Type B pancreatic cell (in vitro differentiated cells): ENCODE measurements around the gene HP. TPM values are rescaled to one million over a fixed set of nuclear protein-coding genes. Genes with fewer than 3 reads are reported as not detected.

Source experiments
- DNase-seq: peaks from one replicate; pipeline ENCODE4 v3.0.0; 2021; ENCODE audit warnings: mixed read lengths; ENCODE audit not compliant: unreplicated experiment; ENCODE audit errors: extremely low spot score
- H3K27ac Mint-ChIP-seq: 2 replicates; pipeline ENCODE4 v1.8.0; 2021; ENCODE audit warnings: mild to moderate bottlenecking, mixed read lengths
- H3K27me3 Mint-ChIP-seq: 2 replicates; pipeline ENCODE4 v1.8.0; 2021; ENCODE audit warnings: mixed read lengths
- H3K36me3 Mint-ChIP-seq: 2 replicates; pipeline ENCODE4 v1.8.0; 2021; ENCODE audit warnings: mixed read lengths
- H3K4me1 Mint-ChIP-seq: one replicate; pipeline ENCODE4 v1.8.0; 2021; ENCODE audit warnings: mixed read lengths; ENCODE audit not compliant: unreplicated experiment
- H3K4me3 Mint-ChIP-seq: 2 replicates; pipeline ENCODE4 v1.8.0; 2021; ENCODE audit warnings: mild to moderate bottlenecking, mixed read lengths
- H3K9me3 Mint-ChIP-seq: 2 replicates; pipeline ENCODE4 v1.8.0; 2021; ENCODE audit warnings: mixed read lengths
- total RNA-seq: library from RNA; stranded (reverse); gene quantifications from 2 replicates; pipeline ENCODE4 v1.2.1, GENCODE V29; 2021; ENCODE audit warnings: low replicate concordance
- TF ChIP-seq, protein P1 (sequence below): fragments of 200-600 bp; sonication (generic); conservative IDR thresholded peaks from 2 replicates; pipeline ENCODE4 v1.5.0; 2021; ENCODE audit warnings: antibody characterized with exemption, mild to moderate bottlenecking

The HP gene
- total RNA-seq, 1 donor from 2014 or later, result not detected

DNA sequence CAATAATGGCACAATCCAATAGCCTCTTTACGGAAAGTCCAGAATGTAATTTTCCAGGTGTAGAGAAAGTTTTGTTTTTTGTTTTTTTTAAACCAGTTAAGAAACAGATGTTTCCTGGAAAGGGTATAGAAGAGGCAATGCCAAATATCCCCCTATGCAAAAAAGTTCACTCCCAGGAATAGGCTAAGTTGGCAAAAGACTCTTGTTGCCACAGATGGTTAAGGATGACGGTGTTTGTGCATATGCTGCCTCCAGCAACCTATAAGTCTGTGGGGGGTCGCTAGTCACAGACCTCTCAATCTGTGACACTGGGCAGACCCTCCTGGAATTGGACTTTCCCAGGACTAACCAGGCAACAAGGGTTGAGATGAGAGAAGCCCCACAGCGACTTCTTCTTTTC lies 20.9 kb upstream of the HP start:
- DNase-seq, result no peak
- no peak overlapping the region for H3K4me3 Mint-ChIP-seq
- no peaks in the 10 kb centered on the region for H3K9me3 Mint-ChIP-seq

DNA sequence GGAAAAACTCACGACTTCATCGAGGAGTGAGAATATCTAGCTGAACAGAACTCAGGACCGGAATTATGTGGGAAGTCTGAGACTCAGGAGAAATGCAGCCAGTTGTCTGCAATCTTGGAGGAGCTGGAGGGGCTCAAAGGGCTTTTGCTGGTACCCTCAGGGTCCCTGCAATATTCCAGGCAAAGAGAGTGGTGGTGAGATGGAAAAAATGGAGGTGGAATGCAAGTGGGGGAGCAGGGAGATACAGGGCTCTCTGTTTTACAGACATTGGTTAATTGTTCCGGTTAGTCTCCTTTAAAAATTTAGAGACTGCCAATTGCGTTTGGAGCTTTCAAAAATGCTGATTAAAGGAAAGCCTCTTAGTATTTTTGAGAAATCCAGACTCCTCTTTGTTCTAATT lies 18.2 kb upstream of the HP start:
- TF ChIP-seq, protein P1, sequence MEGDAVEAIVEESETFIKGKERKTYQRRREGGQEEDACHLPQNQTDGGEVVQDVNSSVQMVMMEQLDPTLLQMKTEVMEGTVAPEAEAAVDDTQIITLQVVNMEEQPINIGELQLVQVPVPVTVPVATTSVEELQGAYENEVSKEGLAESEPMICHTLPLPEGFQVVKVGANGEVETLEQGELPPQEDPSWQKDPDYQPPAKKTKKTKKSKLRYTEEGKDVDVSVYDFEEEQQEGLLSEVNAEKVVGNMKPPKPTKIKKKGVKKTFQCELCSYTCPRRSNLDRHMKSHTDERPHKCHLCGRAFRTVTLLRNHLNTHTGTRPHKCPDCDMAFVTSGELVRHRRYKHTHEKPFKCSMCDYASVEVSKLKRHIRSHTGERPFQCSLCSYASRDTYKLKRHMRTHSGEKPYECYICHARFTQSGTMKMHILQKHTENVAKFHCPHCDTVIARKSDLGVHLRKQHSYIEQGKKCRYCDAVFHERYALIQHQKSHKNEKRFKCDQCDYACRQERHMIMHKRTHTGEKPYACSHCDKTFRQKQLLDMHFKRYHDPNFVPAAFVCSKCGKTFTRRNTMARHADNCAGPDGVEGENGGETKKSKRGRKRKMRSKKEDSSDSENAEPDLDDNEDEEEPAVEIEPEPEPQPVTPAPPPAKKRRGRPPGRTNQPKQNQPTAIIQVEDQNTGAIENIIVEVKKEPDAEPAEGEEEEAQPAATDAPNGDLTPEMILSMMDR, result no peak
- Mint-ChIP-seq H3K4me1 (peaks cover 4% of the 10 kb centered on the region), H3K4me3 (no peak overlapping the region), H3K27ac (no peak overlapping the region), H3K36me3 (peaks cover 4% of the 10 kb centered on the region), H3K27me3 (no peaks in the 10 kb centered on the region), H3K9me3 (no peaks in the 10 kb centered on the region)
- DNase-seq, result no peak

More for the DNA sequence above, 20.9 kb upstream of the HP start:
- Mint-ChIP-seq H3K36me3 (peaks cover 4% of the 10 kb centered on the region), H3K4me1 (peaks cover 4% of the 10 kb centered on the region), H3K27ac (no peak overlapping the region), H3K27me3 (no peaks in the 10 kb centered on the region)
- TF ChIP-seq, protein P1, result no peak

DNA sequence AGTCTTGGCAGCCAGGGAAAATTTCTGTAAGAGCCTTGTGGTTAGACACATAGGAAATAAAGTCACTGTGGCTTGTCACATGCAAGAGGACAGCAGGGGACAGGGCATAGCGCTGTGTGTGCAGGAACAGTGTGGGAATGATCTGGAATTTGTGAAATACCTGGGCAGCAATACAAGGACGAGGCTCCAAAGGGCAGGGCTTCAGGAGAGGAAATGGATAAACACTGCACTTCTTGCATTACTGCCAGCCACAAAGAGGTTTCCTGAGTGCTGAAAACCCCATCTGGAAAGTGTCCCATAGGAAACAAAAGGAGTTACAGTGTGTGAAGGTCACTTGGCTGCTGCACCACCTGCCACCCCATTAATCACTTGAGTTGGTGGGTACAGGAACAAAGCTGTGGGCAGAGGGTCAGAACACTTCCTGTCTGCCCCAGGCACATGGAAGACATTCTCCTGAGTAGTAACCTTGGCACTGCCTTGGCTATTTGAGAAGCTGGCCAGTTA lies 12.1 kb upstream of the HP start:
- H3K27ac Mint-ChIP-seq, result no peak overlapping the region
- no peaks in the 10 kb centered on the region for H3K36me3 Mint-ChIP-seq
- no peaks in the 10 kb centered on the region for H3K27me3 Mint-ChIP-seq
- no peaks in the 10 kb centered on the region for H3K4me1 Mint-ChIP-seq
- TF ChIP-seq, protein P1, result no peak
- no peaks in the 10 kb centered on the region for H3K9me3 Mint-ChIP-seq
- H3K4me3 Mint-ChIP-seq, result no peak overlapping the region
- no peak for DNase-seq

DNA sequence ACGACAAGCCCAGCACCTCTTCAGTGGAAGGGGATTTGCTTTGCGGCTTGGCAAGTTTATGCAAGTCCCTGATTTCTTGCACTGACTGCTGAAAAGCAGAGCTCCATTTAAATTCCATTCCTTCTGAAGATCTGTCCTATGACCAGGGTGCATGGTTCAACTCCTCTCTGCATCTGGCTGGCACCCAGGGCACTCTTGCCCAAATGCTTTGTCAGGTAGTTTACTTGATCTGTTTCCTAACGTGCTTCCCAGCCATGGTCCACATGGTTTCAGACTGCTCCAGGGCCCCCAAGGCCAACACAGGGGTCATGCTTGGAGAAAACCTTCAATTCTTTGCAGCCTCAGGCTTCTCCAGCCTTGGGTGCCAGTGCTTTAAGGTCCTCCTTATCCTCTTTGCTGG lies 11.2 kb upstream of the HP start:
- no peaks in the 10 kb centered on the region for H3K4me1 Mint-ChIP-seq

DNA sequence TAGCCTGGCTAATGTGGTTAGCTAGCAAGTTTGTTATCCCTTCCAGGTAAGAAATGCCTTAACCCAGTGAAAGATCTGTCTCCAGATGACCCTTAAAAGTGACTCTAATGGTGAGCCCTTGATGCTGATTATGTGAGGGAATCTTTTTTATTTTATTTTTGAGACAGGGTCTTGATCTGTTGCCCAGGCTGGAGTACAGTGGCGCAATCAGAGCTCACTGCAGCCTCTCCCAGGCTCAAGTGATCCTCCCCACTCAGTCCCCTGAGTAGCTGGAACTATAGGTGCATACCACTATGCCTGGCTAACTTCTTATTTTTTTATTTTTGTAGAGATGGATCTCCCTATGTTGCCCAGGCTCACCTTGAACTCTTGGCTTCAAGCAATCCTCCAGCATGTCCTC lies 10.8 kb upstream of the HP start:
- H3K27ac Mint-ChIP-seq, result no peak overlapping the region
- H3K9me3 Mint-ChIP-seq, result no peaks in the 10 kb centered on the region
- H3K4me3 Mint-ChIP-seq, result no peak overlapping the region
- H3K4me1 Mint-ChIP-seq, result no peaks in the 10 kb centered on the region
- H3K36me3 Mint-ChIP-seq, result no peaks in the 10 kb centered on the region
- no peak for DNase-seq
- TF ChIP-seq, protein P1, result no peak
- no peaks in the 10 kb centered on the region for H3K27me3 Mint-ChIP-seq

More for the DNA sequence above, 11.2 kb upstream of the HP start:
- DNase-seq, result no peak
- no peak overlapping the region for H3K4me3 Mint-ChIP-seq
- H3K36me3 Mint-ChIP-seq, result no peaks in the 10 kb centered on the region
- no peak overlapping the region for H3K27ac Mint-ChIP-seq
- no peaks in the 10 kb centered on the region for H3K9me3 Mint-ChIP-seq
- H3K27me3 Mint-ChIP-seq, result no peaks in the 10 kb centered on the region
- TF ChIP-seq, protein P1, result no peak

DNA sequence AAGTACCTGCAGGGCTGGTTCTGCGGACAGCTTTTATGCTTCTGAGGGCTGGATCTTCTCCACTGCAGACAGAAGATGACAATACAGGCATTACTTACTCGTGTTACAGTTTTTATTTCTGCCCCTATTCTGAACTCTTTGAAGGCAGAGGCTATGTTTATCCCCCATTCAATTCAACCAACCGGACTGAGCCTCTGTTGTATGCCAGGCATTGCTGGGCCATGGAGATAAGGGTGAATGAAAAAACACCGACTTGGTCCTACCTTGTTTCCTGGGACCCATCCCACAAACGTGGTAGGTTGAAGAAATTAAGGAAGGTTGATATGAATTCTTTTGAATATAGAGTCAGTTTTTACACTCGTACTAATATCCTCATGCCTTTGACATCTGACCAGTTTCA lies 10.0 kb upstream of the HP start:
- Mint-ChIP-seq H3K4me3 (no peak overlapping the region), H3K9me3 (peaks cover 6% of the 10 kb centered on the region), H3K4me1 (no peaks in the 10 kb centered on the region), H3K27ac (no peak overlapping the region), H3K27me3 (no peaks in the 10 kb centered on the region), H3K36me3 (no peaks in the 10 kb centered on the region)
- no peak for DNase-seq
- TF ChIP-seq, protein P1, result no peak
